ENCODE results near the gene CYB5R2. TPM values are rescaled to one million over a fixed set of nuclear protein-coding genes. Genes with fewer than 3 reads are reported as not detected.

CYB5R2 gene
- total and polyA plus RNA-seq, 7 donors = 1.4 to 7.8 (median 3.6) TPM

- intact Hi-C loops (cut with DNase I) = no loop called here
- H3K4me3 ChIP-seq = no peak overlapping the region
- no peak for DNase-seq
- peaks cover 0 to 18% (median 16%) of the 10 kb centered on the region in 4 donors for H3K4me1 ChIP-seq
- no peaks in the 10 kb centered on the region for H3K9me3 ChIP-seq
- H3K36me3 ChIP-seq = no peaks in the 10 kb centered on the region
- 48 to 83% methylated on average over 10 of the region's 10 CpGs for WGBS, 2 donors
- no peak overlapping the region for H3K27ac ChIP-seq
- H3K27me3 ChIP-seq = peaks cover 4 to 32% (median 21%) of the 10 kb centered on the region in 3 donors
- TF ChIP-seq POLR2A (IDR thresholded peaks at IDR 0.05) (no peak), EP300 (IDR thresholded peaks at IDR 0.05) (no peak), CTCF (IDR thresholded peaks at IDR 0.05) (no peak)
Observed at GRCh38 chr11:7671347-7672215, 1.7 kb downstream of the CYB5R2 start.

- WGBS, 2 donors = 65 to 71% methylated on average over 4 of the region's 4 CpGs
- H3K27ac ChIP-seq = no peak overlapping the region
Observed at GRCh38 chr11:7670641-7671040, 2.7 kb downstream of the CYB5R2 start.

GRCh38 chr11:7668911-7669310 lies 4.4 kb downstream of the CYB5R2 start:
- Histone ChIP-seq H3K27me3 (peaks cover 4 to 23% (median 19%) of the 10 kb centered on the region in 3 donors), H3K4me3 (no peak overlapping the region), H3K9me3 (peaks cover 0 to 4% (median 0%) of the 10 kb centered on the region in 4 donors), H3K36me3 (no peaks in the 10 kb centered on the region), H3K4me1 (peaks cover 0 to 13% (median 11%) of the 10 kb centered on the region in 4 donors), H3K27ac (no peak overlapping the region)
- TF ChIP-seq EP300 (IDR thresholded peaks at IDR 0.05) = no peak
- TF ChIP-seq POLR2A (IDR thresholded peaks at IDR 0.05) = no peak
- TF ChIP-seq CTCF (IDR thresholded peaks at IDR 0.05) = no peak
- no peak for TF ChIP-seq POLR2AphosphoS5 (IDR thresholded peaks at IDR 0.05)
- WGBS, 2 donors = 63 to 77% methylated on average over 5 of the region's 5 CpGs
- DNase-seq = no peak
- intact Hi-C loops (cut with DNase I) = loop anchor here (5.0 kb wide), 1 partner anchor 157 kb away; the partner anchor contains the start of gene PPFIBP2

More at GRCh38 chr11:7670641-7671040, 2.7 kb downstream of the CYB5R2 start:
- intact Hi-C loops (cut with DNase I) = no loop called here
- peaks cover 4 to 32% (median 21%) of the 10 kb centered on the region in 3 donors for H3K27me3 ChIP-seq
- no peak overlapping the region for H3K4me3 ChIP-seq
- no peaks in the 10 kb centered on the region for H3K36me3 ChIP-seq
- peaks cover 0 to 18% (median 16%) of the 10 kb centered on the region in 4 donors for H3K4me1 ChIP-seq
- no peak for DNase-seq
- H3K9me3 ChIP-seq = no peaks in the 10 kb centered on the region
- TF ChIP-seq CTCF (IDR thresholded peaks at IDR 0.05) = no peak
- no peak for TF ChIP-seq POLR2A (IDR thresholded peaks at IDR 0.05)
- TF ChIP-seq POLR2AphosphoS5 (IDR thresholded peaks at IDR 0.05) = no peak
- TF ChIP-seq EP300 (IDR thresholded peaks at IDR 0.05) = no peak

- peaks cover 0 to 4% (median 0%) of the 10 kb centered on the region in 4 donors for H3K9me3 ChIP-seq
- no peak overlapping the region for H3K27ac ChIP-seq
- WGBS, 2 donors = 84 to 85% methylated on average over 7 of the region's 7 CpGs
- H3K27me3 ChIP-seq = peaks cover 0 to 18% (median 14%) of the 10 kb centered on the region in 3 donors
- no peak overlapping the region for H3K4me3 ChIP-seq
- peaks cover 0 to 8% (median 7%) of the 10 kb centered on the region in 4 donors for H3K4me1 ChIP-seq
- H3K36me3 ChIP-seq = no peaks in the 10 kb centered on the region
- no peak for DNase-seq
- TF ChIP-seq CTCF (IDR thresholded peaks at IDR 0.05) (no peak), POLR2AphosphoS5 (IDR thresholded peaks at IDR 0.05) (no peak), EP300 (IDR thresholded peaks at IDR 0.05) (no peak), POLR2A (IDR thresholded peaks at IDR 0.05) (no peak)
- intact Hi-C loops (cut with DNase I) = loop anchor here (5.0 kb wide), 1 partner anchor 156 kb away; the partner anchor contains the start of gene PPFIBP2
Observed at GRCh38 chr11:7668464-7668863, 4.8 kb downstream of the CYB5R2 start.
